Testis (tissue), 2 donors: ENCODE data around the gene LZTS3.

Experiments
- POLR2A ChIP-seq: fragments of 450-650 bp; IDR thresholded peaks from one replicate; pipeline ENCODE4 v1.6.1; 2017; ENCODE audit warnings: antibody characterized with exemption, mild to moderate bottlenecking, moderate library complexity
- TF ChIP-seq, protein P1 (sequence below), 3 experiments: fragments of 450-650 bp in 2 of 3; fragments of 200-600 bp in 1 of 3; sonication (generic) in 1 of 3; IDR thresholded peaks; one replicate each; pipeline ENCODE4 v1.5.1; 2016 to 2019; ENCODE audit warnings: antibody characterized with exemption in 3 of 3, mild to moderate bottlenecking in 2 of 3, moderate library complexity in 1 of 3

DNA sequence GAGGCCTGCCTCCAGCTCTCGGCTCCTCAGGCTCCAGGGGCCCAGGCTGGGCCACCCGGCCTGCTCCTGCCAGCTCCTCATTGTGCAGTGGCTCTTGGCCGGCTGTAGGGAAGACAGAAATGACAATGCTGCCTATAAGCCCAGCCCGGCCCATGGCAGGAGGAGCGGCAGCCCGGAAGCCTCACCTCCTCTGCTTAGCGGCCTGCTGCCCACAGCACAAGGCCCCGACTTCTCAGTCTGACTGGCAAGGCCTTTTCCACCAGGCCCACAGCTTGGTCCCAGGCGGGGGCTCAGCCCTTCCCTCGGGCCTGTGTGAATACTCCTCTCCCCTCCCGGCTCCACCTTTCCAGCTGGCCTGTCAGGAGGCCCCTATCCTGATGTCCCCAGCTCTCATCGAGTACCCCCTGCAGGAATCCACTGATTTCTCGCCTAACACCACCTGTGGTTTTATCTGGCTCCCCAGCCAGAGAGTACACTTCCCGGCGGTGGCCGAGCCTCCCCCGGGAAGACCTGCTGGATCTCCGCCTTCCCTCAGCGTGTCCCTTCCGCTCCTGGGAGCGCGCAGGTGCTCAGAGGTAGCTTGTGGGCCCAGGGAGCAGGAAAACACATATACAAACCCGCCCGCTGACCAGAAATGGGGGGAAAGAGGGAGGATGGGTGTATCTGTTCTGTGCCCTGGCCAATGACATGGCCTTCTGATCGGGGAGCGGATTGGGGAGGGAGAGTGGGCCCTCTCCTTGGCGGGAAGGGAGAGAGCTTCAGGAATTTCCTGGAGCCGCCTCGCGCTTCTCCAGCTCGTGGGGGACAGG, 30.2 kb upstream of the LZTS3 start:
- TF ChIP-seq POLR2A, result no peak
- TF ChIP-seq, protein P1, sequence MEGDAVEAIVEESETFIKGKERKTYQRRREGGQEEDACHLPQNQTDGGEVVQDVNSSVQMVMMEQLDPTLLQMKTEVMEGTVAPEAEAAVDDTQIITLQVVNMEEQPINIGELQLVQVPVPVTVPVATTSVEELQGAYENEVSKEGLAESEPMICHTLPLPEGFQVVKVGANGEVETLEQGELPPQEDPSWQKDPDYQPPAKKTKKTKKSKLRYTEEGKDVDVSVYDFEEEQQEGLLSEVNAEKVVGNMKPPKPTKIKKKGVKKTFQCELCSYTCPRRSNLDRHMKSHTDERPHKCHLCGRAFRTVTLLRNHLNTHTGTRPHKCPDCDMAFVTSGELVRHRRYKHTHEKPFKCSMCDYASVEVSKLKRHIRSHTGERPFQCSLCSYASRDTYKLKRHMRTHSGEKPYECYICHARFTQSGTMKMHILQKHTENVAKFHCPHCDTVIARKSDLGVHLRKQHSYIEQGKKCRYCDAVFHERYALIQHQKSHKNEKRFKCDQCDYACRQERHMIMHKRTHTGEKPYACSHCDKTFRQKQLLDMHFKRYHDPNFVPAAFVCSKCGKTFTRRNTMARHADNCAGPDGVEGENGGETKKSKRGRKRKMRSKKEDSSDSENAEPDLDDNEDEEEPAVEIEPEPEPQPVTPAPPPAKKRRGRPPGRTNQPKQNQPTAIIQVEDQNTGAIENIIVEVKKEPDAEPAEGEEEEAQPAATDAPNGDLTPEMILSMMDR (IDR thresholded peaks at IDR 0.05), result no peak
